Mesendoderm (in vitro differentiated cells): ENCODE results near the gene PEX14.

ENCODE experiments used
- DNase-seq: peaks from one replicate; pipeline ENCODE4 v3.0.0; 2013
- H2AK5ac ChIP-seq: 2 replicates; pipeline ENCODE4 v1.6.1; 2013; ENCODE audit warnings: low read length, inconsistent platforms
- H2BK120ac ChIP-seq: 2 replicates; pipeline ENCODE4 v1.6.1; 2013; ENCODE audit warnings: low read depth, mild to moderate bottlenecking, low read length, moderate library complexity, mixed read lengths
- H2BK15ac ChIP-seq: replicated peaks from 2 replicates; pipeline ENCODE4 v1.6.1; 2013; ENCODE audit warnings: low read depth, mild to moderate bottlenecking, moderate library complexity
- H2BK5ac ChIP-seq: 2 replicates; pipeline ENCODE4 v1.6.1; 2013; ENCODE audit warnings: low read length, inconsistent platforms
- H3K18ac ChIP-seq: 2 replicates; pipeline ENCODE4 v1.6.1; 2013; ENCODE audit warnings: mild to moderate bottlenecking, low read length, mixed read lengths
- H3K23ac ChIP-seq: one replicate; pipeline ENCODE4 v1.6.1; 2013; ENCODE audit warnings: low read length
- H3K27ac ChIP-seq: 2 replicates; pipeline ENCODE4 v1.5.1; 2013; ENCODE audit warnings: low read depth, mild to moderate bottlenecking, inconsistent platforms, low read length, moderate library complexity
- H3K27me3 ChIP-seq: 2 replicates; pipeline ENCODE4 v1.6.1; 2013; ENCODE audit warnings: low read length, control low read depth, mild to moderate bottlenecking, inconsistent platforms; ENCODE audit not compliant: insufficient read depth, poor library complexity
- H3K36me3 ChIP-seq: 2 replicates; pipeline ENCODE4 v1.6.1; 2013; ENCODE audit warnings: low read length, inconsistent platforms; ENCODE audit not compliant: control insufficient read depth, insufficient read depth
- H3K4ac ChIP-seq: one replicate; pipeline ENCODE4 v1.6.1; 2013; ENCODE audit warnings: low read depth, mild to moderate bottlenecking, low read length, moderate library complexity
- H3K4me1 ChIP-seq: 2 replicates; pipeline ENCODE4 v1.6.1; 2013; ENCODE audit warnings: low read depth, low read length, inconsistent platforms; ENCODE audit not compliant: control insufficient read depth
- H3K4me2 ChIP-seq: 2 replicates; pipeline ENCODE4 v1.6.1; 2013; ENCODE audit warnings: low read length
- H3K4me3 ChIP-seq: 2 replicates; pipeline ENCODE4 v1.5.1; 2013; ENCODE audit warnings: mild to moderate bottlenecking, low read length
- H3K56ac ChIP-seq: one replicate; pipeline ENCODE4 v1.6.1; 2013; ENCODE audit warnings: low read length
- H3K79me1 ChIP-seq: 2 replicates; pipeline ENCODE4 v1.6.1; 2013; ENCODE audit warnings: low read length, inconsistent platforms
- H3K79me2 ChIP-seq: 2 replicates; pipeline ENCODE4 v1.6.1; 2013; ENCODE audit warnings: mild to moderate bottlenecking, low read length; ENCODE audit not compliant: control insufficient read depth, insufficient read depth
- H3K9ac ChIP-seq: 2 replicates; pipeline ENCODE4 v1.6.1; 2013; ENCODE audit warnings: low read length, inconsistent platforms
- H4K5ac ChIP-seq: one replicate; pipeline ENCODE4 v1.6.1; 2013; ENCODE audit warnings: low read length
- H4K8ac ChIP-seq: one replicate; pipeline ENCODE4 v1.6.1; 2013; ENCODE audit warnings: low read depth, mild to moderate bottlenecking, control low read depth, low read length, moderate library complexity
- WGBS: extraction: QIAGEN DNeasy Blood & Tissue Kit; methylation state at CpG from one replicate; pipeline ENCODE4 v1.1.7; 2013; ENCODE audit warnings: low lambda C conversion rate, missing lambda C conversion rate; ENCODE audit not compliant: insufficient coverage; ENCODE audit errors: extremely low coverage; 5-methylcytosine and 5-hydroxymethylcytosine counted together

The PEX14 gene

DNA sequence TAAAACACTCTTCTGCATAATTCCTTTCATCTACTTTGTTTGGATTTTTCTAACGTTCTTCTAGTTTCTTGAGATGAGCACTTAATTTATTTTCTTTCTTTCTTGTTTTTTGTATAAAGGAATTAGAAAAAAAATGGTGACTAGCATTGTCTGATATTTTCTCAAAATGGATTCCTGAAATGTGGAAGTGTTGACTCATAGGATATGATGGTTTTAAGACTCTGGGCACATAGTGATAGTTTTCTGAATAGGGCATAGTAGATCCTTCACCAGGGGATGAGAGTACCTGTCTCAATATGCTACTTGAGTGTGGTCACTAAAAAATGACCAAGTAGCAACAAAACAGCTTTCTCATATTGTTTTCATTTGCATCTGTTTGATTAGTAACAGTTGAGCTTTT is 100.9 kb downstream of the PEX14 start:
- no peak overlapping the region for H3K9ac ChIP-seq
- DNase-seq = no peak

DNA sequence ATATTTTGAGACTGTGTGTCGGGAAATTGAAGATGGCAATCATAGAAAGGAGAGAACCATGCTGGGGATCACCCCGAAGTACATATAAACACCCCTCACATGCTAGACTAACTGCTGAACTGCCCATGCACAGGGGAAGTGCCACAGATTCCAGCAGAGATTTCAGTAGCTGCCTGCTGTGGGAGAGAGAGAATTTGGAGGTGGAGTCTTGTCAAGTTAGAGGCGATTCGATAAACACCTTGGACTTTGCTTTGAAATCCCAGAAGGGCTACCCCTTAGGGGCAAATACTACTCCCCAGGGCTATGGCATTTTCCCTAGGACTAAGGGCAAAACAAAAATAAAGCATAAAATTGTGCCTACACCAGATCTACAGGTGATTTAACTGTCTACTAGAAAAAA is 103.3 kb downstream of the PEX14 start:
- H3K4ac ChIP-seq = no peak overlapping the region
- peak; percentile 69 for DNase-seq
- no peaks in the 10 kb centered on the region for H3K36me3 ChIP-seq
- H2AK5ac ChIP-seq = no peak overlapping the region
- no peak overlapping the region for H3K56ac ChIP-seq
- no peak overlapping the region for H2BK5ac ChIP-seq
- H2BK120ac ChIP-seq = no peak overlapping the region
- H3K79me2 ChIP-seq = no peaks in the 10 kb centered on the region
- no peak overlapping the region for H3K27ac ChIP-seq
- no peak overlapping the region for H4K8ac ChIP-seq
- no CpG with 5 or more reads among the region's 4 CpGs for WGBS
- no peak overlapping the region for H3K23ac ChIP-seq
- no peaks in the 10 kb centered on the region for H3K79me1 ChIP-seq
- no peak overlapping the region for H4K5ac ChIP-seq
- H3K18ac ChIP-seq = no peak overlapping the region
- no peaks in the 10 kb centered on the region for H3K27me3 ChIP-seq
- H3K4me1 ChIP-seq = peaks cover 7% of the 10 kb centered on the region
- no peak overlapping the region for H2BK15ac ChIP-seq
- no peak overlapping the region for H3K4me3 ChIP-seq
- no peak overlapping the region for H3K9ac ChIP-seq
- H3K4me2 ChIP-seq = no peak overlapping the region

More for the DNA sequence above, 100.9 kb downstream of the PEX14 start:
- Histone ChIP-seq H3K36me3 (no peaks in the 10 kb centered on the region), H2BK15ac (no peak overlapping the region), H3K4ac (no peak overlapping the region), H3K23ac (no peak overlapping the region), H2BK120ac (no peak overlapping the region), H4K5ac (no peak overlapping the region), H3K18ac (no peak overlapping the region), H3K27me3 (no peaks in the 10 kb centered on the region), H2BK5ac (no peak overlapping the region), H3K56ac (no peak overlapping the region), H2AK5ac (no peak overlapping the region), H4K8ac (no peak overlapping the region), H3K79me1 (no peaks in the 10 kb centered on the region), H3K4me3 (no peak overlapping the region), H3K79me2 (no peaks in the 10 kb centered on the region), H3K4me1 (peaks cover 7% of the 10 kb centered on the region), H3K4me2 (no peak overlapping the region), H3K27ac (no peak overlapping the region)
- WGBS = no CpG with 5 or more reads among the region's 1 CpG

DNA sequence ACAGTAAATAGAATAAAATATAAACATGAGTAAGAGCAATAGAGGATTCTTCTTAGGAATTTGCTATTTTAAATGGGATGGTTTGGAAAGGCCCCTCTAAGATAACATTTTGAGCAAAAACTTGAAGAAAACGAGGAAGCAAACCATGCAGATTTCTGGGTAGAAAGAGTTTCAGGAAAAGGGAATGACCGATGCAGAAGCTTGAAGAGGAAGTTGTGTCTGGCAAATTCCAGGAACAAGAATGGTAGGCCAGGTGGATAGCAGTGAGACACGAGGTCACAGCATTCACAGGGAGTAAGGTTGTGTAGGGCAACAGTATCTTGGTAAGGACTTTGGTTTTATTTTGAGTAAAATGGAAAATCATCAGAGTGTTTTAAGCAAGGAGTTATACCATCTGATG is 108.9 kb downstream of the PEX14 start:
- Histone ChIP-seq H2BK5ac (no peak overlapping the region), H2BK120ac (no peak overlapping the region), H3K79me1 (no peaks in the 10 kb centered on the region), H3K4me3 (no peak overlapping the region), H2BK15ac (no peak overlapping the region), H3K23ac (no peak overlapping the region), H3K27me3 (no peaks in the 10 kb centered on the region), H3K79me2 (no peaks in the 10 kb centered on the region), H2AK5ac (no peak overlapping the region), H3K36me3 (no peaks in the 10 kb centered on the region), H3K56ac (no peak overlapping the region), H3K4ac (no peak overlapping the region), H4K8ac (no peak overlapping the region), H3K9ac (no peak overlapping the region), H4K5ac (no peak overlapping the region), H3K4me1 (peaks cover 3% of the 10 kb centered on the region), H3K4me2 (no peak overlapping the region), H3K27ac (no peak overlapping the region), H3K18ac (no peak overlapping the region)
- no peak for DNase-seq
- WGBS = no CpG with 5 or more reads among the region's 3 CpGs

DNA sequence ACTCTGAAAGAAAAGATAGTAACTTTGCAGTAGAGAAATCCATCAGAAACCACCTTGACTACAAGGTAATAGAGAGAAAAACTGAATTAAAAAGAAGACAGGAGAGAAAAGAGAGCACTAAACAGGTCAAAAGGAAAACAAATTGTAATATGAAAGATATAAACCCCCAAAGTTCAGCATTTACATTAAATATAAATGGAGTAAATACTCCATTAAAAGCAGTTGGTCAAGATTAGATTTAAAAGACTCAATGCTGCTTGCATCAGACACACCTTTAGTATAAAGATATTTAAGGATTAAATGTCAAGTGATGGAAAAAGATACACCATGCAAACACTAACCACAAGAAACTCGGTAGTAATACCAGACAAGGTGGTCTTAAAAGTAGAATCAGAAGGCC is 110.5 kb downstream of the PEX14 start:
- no peaks in the 10 kb centered on the region for H3K36me3 ChIP-seq
- no peak overlapping the region for H3K4ac ChIP-seq
- no CpG with 5 or more reads among the region's 1 CpG for WGBS
- no peaks in the 10 kb centered on the region for H3K79me2 ChIP-seq
- no peak overlapping the region for H4K5ac ChIP-seq
- H3K27ac ChIP-seq = no peak overlapping the region
- no peaks in the 10 kb centered on the region for H3K4me1 ChIP-seq
- H3K23ac ChIP-seq = no peak overlapping the region
- H3K27me3 ChIP-seq = no peaks in the 10 kb centered on the region
- no peak overlapping the region for H2BK120ac ChIP-seq
- no peak overlapping the region for H2AK5ac ChIP-seq
- no peak overlapping the region for H3K4me2 ChIP-seq
- no peak overlapping the region for H4K8ac ChIP-seq
- H2BK5ac ChIP-seq = no peak overlapping the region
- no peak overlapping the region for H3K56ac ChIP-seq
- H3K79me1 ChIP-seq = no peaks in the 10 kb centered on the region
- no peak overlapping the region for H3K18ac ChIP-seq
- no peak overlapping the region for H2BK15ac ChIP-seq
- no peak overlapping the region for H3K9ac ChIP-seq
- no peak overlapping the region for H3K4me3 ChIP-seq
- DNase-seq = no peak

DNA sequence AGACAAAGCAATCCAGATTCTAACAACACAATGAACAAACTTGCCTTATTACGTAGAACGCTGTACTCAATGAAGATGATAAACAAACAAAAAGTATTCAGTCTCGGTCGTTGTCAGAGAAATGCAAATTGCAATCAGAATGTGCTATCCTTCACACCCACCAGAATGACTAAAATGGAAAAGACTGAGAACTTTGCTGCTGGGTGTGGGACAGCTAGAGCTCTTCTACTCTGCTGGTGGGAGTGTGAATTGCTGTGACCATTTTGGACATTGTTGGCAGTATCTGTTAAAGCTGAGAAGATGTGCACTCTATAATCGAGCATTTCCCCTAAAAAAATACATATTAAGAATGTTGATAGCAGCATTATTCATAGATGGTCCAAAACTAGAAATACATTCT is 111.4 kb downstream of the PEX14 start:
- no peaks in the 10 kb centered on the region for H3K4me1 ChIP-seq
- no peak overlapping the region for H4K8ac ChIP-seq
- H3K56ac ChIP-seq = no peak overlapping the region
- H3K18ac ChIP-seq = no peak overlapping the region
- no peak overlapping the region for H3K27ac ChIP-seq
- no peak overlapping the region for H2BK5ac ChIP-seq
- no peak overlapping the region for H2BK120ac ChIP-seq
- no peak overlapping the region for H3K4me2 ChIP-seq
- no peak overlapping the region for H3K23ac ChIP-seq
- no peak overlapping the region for H3K4me3 ChIP-seq
- H4K5ac ChIP-seq = no peak overlapping the region
- no peak overlapping the region for H2BK15ac ChIP-seq
- no CpG with 5 or more reads among the region's 5 CpGs for WGBS
- H3K27me3 ChIP-seq = no peaks in the 10 kb centered on the region
- H2AK5ac ChIP-seq = no peak overlapping the region
- H3K79me1 ChIP-seq = no peaks in the 10 kb centered on the region
- DNase-seq = no peak
- no peak overlapping the region for H3K4ac ChIP-seq
- H3K9ac ChIP-seq = no peak overlapping the region
- H3K36me3 ChIP-seq = no peaks in the 10 kb centered on the region
- H3K79me2 ChIP-seq = no peaks in the 10 kb centered on the region

DNA sequence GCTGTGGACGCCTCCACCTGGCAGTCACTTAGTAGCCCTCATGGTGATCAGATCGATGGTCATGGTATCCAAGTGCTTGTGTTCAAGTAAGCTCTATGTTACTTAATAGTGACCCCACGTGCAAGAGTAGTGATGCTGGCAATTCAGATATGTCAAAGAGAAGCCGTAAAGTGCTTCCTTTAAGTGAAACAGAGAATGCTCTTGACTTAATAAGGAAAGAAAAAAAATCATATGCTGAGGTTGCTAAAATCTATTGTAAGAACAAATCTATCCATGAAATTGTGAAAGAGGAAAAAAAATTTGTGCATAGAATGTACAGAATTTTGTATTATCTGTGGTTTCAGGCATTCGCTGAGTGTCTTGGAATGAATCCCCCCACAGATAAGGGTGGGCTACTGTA is 113.9 kb downstream of the PEX14 start:
- Histone ChIP-seq H4K5ac (no peak overlapping the region), H3K4me3 (no peak overlapping the region), H3K23ac (no peak overlapping the region), H3K79me2 (no peaks in the 10 kb centered on the region), H3K27me3 (no peaks in the 10 kb centered on the region), H3K36me3 (no peaks in the 10 kb centered on the region), H2BK120ac (no peak overlapping the region), H2AK5ac (no peak overlapping the region), H2BK15ac (no peak overlapping the region), H3K18ac (no peak overlapping the region), H3K56ac (no peak overlapping the region), H3K79me1 (no peaks in the 10 kb centered on the region), H2BK5ac (no peak overlapping the region), H3K4me1 (no peaks in the 10 kb centered on the region), H3K4ac (no peak overlapping the region), H3K27ac (no peak overlapping the region), H4K8ac (no peak overlapping the region), H3K4me2 (no peak overlapping the region), H3K9ac (no peak overlapping the region)
- no CpG with 5 or more reads among the region's 5 CpGs for WGBS
- no peak for DNase-seq
